GM21619 (cell line): Measurements from ENCODE around the gene PIM1.
A peak's percentile ranks its signal among the peaks of the same experiment; 100 is the strongest.
"Not testable (repeated sequence)": the region's sequence is repeated elsewhere in the genome, so short reads cannot be mapped to it uniquely, and the experiment has no call there.

Source experiments
- ATAC-seq: cut with Tn5 transposase; IDR thresholded peaks from one replicate; pipeline ENCODE4 v1.9.1; 2021; ENCODE audit not compliant: unreplicated experiment

The PIM1 gene

DNA sequence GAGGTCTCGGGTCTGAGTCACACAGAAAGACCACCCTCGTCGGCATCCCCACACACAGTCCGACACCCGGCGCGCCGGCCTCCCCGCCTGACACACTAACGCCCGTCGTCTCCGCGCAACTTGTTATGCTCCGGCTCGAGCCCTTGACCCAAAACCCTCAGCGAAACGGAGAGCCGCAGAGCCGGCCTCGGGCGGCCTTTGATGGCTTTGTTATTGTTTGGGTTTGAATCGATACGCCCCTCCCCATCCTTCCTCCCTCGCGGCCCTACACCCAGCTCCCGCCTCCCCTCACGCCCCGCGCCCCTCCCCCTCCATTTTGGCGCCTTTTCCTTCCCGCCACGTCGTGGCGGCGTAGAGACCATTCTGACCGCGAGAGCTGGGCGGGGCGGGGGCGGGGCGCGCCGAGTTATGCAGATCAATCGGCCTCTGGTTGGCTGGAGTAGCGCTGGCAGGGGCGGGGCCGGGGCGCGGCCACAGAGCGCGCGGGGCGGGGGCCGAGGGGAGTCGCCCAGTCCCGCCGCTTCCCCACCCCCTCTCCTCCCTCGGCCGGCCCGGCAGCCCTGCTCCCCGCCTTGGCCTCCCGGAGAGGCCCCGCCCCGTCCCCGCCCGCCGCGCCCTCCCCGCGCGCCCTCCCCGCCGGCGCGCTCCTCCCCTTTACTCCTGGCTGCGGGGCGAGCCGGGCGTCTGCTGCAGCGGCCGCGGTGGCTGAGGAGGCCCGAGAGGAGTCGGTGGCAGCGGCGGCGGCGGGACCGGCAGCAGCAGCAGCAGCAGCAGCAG, at the start of gene PIM1:
Gene PIM1, plus strand, starts transcription at position 657 of the 777 bp plus-strand sequence. CDS start 424 bp downstream, outside the sequence.
- peak; percentile 51 for ATAC-seq

DNA sequence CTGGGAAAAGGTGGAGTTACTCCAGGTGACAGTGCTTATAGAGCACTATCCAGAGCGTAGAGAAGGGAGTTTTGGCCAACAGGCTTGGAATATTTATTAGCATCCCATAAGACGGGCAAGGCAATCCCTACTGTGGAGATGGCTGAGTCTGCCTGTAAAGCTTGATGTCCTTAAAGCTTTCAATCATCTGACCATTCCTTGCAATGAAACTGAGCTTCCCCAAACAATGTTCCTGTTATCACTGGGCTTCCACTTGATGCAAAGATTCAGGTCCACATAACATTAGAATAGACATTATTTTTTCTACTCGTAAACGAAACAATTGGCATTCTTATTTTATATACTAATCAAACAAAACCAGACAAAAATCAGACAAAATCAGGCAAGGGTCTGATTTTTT, 48.4 kb upstream of the PIM1 start:
- no peak for ATAC-seq

DNA sequence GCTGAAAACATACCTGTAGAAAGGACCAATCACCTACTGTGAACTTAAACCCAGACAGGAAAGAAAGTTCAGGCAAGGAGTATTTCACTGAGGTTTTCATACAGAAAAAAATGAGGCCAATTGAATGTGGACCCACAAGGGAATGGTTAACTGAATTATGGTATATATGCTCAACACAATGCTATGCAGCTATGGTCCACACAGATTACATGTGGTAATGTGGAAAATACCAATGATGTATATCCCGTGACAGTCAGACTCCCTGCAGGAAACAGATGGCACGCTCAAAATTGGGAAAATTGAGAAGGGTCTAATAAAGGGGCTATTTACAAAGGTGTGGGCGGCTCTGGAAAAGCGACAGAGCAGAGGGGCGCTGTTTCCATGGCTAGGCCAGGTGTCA, 47.1 kb upstream of the PIM1 start:
- no peak for ATAC-seq

DNA sequence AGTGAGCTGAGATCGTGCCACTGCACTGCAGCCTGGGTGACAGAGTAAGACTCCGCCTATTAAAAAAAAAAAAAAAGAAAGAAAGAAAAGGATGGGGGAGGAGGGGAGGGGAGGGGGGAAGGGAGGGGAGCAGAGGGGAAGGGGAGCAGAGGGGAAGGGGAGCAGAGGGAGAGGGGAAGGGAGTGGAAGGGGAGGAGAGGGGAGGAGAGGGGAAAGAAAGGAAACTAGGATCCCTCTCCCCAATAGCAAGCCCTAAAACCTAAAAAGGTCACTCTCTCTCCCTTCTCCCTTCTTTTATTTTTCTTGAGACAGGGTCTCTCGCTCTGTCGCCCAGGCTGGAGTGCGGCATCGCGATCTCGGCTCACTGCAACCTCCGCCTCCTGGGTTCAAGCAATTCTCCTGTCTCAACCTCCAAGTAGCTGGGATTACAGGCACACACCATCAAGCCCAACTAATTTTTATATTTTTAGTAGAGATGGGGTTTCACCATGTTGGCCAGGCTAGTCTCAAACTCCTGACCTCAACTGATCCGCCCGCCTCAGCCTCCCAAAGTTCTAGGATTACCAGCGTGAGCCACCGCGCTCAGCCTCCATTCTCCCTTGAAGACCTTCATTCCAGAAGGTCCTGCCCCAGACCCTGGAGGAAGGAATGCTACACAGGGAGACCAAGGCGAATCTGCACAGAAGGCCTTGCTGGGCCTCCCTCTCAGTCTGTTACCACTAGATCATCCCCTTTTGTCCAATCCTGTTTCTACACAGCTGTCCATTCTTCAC, 45.8 kb upstream of the PIM1 start:
- ATAC-seq: no peak

DNA sequence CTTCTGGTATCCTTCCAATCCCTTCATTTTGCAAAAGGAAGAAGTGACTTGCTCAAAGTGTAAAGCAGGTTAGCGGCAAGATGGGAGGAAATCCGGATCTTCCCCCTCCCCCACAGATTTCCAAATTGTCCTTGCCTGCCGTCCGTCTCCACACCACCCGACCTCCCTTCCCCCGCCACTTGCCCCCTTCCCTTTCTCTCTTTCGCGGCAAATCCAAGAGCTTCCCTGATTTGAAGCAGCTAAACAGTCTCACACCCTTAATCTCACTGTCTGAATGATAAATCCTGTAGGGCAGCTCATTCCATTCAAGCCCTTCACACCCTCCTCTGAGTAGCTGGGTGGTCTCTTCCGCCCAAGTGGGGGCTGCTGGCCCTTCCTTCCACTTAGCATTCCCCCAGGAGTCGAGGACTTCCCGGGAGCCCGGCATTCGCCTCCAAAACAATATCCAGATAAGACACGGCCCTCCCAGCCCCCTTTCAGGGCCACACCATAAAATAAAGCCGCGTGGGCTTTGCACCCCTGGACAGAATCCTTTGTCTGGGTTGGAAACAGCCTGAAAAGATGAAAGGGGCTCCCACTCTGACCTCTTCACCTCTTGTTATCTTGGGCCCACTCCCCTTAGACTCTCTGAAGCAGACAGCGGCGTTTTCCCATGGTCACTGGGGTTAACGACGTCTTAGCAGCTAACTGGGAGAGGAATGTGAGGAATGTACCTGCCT, 44.0 kb upstream of the PIM1 start:
- ATAC-seq: no peak

DNA sequence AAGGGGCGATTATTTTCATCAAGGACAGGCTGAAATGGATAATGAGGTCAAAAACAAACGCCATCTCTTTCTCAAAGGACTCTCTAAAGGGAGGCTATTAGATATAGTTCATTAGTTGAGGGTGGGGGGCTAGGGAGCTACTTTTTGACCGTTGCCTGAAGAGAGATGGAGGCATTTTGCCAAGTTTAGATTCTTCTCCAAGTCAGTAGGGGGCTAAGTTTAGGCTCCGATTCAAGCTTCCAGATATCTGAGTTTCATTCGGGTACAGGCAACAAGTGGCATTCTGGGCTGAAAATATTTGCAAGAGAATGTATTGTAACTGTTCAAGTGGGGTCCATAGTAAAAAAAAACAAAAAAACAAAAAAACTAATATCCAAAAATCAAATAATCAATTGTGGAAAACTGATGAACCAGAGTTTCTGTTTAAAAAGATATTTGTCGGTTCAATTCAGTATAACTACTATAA, 43.4 kb upstream of the PIM1 start:
- ATAC-seq: no peak

DNA sequence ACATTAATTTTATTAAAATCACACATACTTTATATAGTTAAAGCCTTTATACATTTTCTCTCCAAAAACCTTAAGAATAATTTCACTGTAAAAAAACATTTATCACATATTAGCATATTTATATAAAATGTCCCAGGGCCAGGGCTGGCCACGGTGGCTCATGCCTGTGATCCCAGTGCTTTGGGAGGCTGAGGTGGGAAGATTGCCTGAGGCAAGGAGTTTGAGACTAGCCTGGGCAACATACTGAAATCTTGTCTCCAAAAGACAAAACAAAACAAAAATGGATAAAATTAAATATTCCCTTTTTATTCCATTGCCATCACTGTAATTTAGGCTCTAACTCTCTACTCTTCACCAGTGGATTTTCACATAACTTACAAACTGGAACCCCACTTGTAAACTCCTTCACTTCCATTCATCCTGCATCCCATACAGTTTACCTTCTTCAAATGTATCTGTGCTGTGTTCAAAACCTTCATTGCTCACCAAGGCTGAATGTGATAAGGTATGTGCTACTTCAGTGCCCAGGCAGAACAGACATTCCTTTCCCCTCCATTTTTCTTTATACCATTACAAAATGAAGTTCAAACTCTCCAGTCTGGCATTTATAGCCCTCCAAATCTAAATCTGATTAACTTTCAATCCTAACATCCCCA, 42.9 kb upstream of the PIM1 start:
- ATAC-seq: no peak

DNA sequence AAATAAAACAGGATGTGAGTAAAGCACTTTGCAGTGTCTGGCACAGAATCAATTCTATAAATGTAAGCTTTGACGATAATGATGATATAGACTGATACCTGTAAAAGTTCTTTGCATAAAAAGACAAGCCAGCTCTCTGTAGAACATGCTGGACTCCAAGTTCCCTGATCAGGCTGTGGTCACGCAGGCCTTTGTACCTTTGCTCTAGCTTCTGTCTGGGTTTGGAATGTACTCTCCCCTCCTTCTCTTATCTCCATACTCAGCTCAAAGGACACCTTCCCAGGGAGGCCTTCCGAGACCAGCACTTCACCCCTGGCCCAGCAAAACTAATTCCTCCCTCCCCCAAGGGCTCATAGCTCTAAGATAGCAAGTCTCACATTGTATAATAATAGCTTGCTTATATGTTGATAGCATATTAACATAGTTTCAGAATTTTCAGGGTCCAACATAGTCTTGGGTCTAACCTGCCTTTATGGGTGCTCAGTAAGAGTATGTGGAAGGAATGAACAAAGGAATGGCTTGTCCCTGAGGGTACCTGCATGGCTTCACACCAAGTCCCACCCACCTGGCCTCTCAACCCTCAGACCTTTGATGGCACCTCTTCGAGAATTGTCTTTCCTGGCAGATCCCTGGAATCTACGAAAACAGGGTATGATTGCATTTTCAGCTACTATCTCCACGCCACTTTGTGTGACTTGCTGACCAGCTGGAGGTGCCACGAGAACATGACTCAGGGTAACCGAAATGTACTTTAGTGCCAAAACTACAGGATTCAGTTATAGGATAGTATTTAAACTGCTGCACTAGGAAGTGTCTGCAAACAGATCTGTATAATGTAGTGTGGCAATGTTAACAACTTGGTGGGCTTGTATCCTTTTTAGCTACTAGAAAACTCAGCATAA, 41.7 kb upstream of the PIM1 start:
- no peak for ATAC-seq

DNA sequence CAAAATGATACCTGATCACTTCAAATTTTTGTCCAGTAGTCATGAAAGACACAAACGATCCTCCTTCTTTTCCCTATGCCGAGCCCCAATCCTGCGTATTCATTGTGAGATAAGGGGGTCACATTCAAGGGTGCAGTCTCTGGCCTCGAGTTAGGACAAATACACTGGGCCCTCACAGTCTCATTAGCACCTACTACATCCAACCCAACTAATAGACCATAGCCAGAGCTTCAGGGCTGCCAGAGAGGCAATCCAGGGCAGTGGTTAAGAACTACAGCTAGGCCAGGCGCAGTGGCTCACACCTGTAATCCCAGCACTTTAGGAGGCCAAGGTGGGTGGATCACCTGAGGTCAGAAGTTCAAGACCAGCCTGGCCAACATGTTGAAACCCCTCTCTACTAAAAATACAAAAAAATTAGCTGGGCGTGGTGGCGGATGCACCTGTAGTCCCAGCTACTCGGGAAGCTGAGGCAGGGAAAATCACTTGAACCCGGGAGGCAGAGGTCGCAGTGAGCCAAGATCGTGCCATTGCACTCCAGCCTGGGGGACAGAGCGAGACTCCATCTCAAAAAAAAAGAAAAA, 41.0 kb upstream of the PIM1 start:
- not testable (repeated sequence) for ATAC-seq

DNA sequence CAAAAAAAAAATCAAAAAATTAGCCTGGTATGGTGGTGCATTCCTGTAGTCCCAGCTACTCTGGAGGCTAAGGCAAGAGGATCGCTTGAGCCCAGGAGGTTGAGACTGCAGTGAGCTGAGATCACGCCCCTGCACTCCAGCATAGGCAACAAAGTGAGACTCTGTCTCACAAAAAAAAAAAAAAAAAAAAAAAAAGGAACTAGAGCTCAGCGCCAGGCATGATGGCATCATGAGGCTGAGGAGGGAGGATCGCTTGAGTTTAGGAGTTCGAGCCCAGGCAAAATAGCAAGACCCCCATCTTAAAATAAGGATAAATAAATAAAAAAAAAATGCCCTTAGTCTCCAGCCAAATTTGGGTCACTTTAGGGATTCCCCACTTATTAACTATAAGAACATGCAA, 40.4 kb upstream of the PIM1 start:
- ATAC-seq: no peak

DNA sequence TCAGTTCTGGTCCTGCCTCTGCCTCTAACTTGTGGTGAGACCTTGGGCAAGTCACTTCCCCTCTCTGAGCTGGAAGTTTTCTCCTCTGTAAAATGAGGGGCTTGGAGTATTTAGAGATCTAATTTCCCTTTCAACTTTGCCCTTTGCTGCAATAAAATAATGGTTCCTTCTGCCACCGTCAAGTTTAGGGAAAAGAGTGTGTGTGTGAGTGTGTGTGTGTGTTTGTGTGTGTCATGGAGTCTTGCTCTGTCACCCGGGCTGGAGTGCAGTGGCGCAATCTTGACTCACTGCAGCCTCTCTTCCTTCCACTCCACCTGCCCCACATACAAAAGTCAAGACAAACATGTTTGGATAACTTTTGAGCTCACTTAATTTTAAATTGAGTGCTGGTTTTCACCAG, 39.2 kb upstream of the PIM1 start:
- no peak for ATAC-seq

DNA sequence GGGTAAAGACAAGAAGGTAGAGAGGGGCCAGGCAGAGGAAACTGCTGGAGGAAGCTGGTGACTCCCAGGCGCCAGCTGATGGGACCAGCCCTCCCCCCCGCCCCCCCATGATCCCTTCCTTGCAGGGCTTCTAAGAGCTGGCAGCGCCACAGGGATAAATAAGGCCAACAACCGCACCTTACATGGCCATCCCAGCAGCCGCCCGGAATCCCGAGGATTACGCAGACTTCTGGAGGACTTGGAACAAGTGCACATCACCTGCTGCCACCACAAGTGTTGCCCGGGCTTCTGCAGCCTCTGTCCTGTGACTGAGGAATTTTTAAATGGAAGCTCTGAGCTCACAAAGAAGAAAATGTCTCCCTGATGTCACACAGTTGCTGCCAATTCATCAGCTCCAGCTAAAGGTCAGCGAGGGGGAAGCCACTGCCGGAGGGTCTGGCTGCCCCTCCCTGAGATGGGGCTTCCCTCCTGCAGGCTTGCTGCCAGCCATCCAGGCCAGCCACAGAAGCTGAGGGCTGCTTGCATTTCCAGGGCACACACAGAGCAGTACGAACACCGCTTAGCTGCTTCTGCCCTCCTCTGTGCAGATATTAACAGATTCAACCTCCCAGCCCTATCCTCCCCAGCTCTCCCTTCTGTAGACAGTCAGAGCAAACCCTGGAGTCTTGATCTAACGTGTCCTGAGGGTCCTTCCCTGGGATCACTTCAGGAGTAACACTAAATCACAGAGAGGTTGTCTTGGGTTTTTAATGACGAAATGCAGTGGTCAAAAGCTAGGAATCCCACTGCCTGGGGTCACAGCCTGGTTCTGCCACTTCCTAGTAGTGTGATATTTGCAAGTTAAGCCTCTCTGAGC, 38.6 kb upstream of the PIM1 start:
- ATAC-seq: no peak

DNA sequence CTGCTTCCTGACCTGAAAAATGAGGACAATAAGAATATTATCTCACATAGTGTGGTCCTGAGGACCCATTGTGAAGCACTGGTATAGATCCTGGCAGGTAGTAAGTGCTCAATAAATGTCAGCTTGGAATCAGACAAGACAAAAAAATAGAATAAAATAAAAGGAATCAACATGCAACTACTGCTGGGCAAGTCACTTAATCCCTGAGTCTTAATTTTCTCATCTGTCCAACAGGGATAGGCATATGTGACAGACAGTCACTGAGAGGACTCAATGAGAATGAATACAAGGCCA, 38.0 kb upstream of the PIM1 start:
- no peak for ATAC-seq

DNA sequence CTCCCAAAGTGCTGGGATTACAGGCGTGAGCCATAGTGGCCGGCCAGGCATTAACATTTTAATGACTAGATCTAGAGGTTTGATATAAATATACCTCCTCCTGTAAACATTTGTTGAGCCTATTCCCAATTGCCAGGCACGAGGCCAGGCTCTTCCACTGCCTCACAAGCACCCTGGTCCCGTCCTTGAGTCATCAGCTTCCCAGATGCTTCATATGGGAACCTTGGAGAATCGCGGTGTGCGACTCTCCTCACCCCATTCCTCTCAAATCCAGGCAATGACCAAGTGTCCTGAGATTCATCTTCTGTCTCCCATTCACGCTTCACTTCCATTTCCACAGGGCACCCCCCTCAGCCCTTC, 35.9 kb upstream of the PIM1 start:
- ATAC-seq: no peak

DNA sequence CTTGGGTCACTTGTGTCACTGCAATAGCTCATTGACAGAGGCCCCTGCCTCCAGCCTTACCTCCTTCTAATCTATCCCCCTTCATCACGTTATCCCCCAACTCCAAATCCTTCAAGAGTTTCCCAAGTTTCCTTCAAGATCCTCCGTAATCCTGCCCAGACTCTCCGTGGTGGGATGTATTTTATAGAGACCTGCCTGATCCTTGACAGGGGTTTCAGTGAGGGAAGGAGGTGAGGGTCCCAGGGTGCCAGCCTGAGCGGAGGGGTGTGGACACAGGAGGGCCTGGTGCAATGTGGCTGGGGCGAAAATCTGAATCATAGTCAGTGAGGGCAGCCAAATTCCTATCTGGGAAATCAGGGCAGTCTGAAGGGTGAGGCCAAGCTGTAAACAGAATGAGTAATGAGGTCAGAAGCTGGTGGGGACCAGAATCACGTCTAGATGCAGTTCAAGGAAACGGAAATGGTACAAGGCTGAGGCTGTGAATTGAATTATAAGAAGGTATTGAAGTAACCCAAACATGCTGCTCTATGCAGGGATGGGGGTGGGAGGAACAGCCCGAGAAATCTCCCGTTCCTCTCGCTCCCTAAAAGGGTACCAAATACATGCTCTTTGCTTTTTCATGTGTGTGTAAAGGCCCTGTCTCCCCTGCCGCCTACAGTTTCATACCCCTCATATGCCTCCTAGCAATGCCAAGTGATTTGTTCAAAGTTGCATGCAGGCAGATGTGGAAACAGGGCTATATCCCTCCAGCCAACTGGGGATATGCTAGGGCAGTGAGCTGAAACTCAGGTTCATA, 35.4 kb upstream of the PIM1 start:
- no peak for ATAC-seq

DNA sequence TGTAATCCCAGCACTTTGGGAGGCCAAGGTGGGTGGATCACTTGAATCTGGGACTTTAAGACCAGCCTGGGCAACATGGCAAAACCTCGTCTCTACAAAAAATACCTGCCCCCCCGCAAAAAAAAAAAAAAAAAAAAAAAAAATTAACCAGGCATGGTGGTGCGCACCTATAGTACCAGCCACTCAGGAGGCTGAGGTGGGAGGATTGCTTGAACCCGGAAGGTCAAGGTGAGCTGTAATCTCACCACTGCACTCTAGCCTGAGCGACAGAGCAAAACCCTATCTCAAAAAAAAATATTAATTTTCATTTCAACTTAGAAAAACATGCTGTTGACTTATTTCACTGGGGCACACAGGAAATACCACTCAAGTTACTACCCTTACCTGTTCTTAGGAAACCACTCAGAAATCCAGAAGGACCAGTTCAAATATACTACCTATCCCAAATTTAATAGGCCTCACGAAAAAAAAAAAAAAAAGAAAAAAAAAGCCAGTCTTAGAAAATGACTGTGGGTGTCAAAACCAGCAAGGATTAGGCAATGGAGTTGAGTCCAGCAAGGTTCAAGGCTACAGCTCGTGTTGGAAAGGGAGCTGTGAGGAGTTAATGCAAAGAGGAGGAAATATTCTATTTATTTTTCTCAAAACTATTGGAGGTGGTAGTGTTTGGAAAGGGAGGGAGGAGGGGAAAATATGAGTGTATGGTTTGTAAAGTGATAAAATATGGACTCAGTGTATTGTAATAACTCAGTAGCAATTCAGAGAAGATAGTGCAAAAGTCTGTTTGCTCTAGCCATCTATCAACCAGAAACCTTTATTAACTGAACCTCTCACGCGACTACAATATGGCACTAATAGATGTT, 33.9 kb upstream of the PIM1 start:
- no peak for ATAC-seq

DNA sequence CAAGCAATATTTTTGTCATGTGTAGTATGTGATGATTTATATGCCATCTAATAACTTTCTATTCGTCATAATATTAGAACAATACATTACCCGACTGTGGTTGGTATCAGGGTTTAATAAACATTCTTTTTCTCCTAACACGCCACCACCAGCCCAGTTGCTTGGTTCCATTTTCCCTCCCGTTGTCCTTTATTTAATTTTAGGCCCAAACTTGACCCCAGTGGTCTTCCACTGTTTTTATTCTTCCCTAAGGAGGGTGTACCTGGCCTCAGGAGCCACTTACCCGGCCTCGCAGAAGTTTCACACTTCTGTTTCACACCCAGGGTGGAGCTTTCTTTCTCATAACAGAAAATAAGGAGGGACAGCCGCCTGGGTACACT, 33.1 kb upstream of the PIM1 start:
- ATAC-seq: no peak
